Activated CD4-positive, alpha-beta T cell treated with anti-CD3 and anti-CD28 coated beads for 48 hours (primary cell): ENCODE data around the gene CTSD.

Experiments
- DNase-seq: peaks from one replicate; pipeline ENCODE4 v3.0.0-alpha.2; 2020

CTSD gene

DNA sequence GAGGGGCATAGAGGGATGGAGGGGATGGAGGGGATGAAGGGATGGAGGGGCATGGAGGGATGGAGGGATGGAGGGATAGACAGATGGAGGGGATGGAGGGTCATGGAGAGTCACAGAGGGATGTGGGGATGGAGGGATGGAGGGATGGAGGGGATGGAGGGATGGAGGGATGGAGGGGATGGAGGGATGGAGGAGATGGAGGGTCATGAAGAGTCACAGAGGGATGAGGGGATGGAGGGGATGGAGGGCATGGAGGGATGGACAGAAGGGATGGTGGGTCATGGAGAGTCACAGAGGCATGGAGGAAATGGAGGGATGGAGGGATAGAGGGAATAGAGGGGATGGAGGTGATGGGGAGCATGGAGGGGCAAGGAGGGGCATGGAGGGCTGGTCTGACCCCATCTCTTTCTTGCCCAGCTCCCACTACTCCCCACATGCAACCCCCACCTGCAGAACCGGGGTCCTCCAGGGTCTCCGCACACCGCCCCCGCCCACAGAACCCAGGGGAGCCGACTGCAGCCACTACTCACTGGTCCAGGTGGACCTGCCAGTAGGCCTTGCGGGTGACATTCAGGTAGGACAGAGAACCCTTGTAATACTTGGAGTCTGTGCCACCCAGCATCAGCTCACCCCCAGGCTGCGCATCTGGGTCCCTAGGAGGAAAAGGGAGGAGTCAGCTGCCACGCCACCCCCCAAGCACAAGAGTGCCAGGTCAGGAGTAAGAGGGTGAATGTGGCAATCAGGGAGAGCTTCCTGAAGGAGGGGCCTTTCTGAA is 9.2 kb downstream of the CTSD start:
- no peak for DNase-seq

DNA sequence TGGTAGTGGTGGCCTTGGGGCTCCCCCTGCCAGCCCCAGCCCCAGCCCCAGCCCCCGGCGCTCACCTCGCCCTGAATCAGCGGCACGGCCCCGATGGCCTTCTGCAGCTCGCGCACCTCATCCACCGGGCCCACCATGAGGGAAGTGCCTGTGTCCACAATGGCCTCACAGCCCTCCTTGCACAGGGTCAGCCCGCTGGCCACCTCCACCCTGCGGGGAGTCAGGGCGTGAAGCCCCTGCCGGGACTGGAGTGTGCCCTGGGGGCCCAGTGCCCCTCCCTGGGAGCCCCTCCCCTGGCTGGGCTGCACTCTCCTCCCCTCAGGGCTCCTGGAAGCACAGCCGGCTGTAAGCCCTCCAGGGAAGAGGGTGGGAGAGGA is 9.8 kb downstream of the CTSD start:
- DNase-seq, result no peak

DNA sequence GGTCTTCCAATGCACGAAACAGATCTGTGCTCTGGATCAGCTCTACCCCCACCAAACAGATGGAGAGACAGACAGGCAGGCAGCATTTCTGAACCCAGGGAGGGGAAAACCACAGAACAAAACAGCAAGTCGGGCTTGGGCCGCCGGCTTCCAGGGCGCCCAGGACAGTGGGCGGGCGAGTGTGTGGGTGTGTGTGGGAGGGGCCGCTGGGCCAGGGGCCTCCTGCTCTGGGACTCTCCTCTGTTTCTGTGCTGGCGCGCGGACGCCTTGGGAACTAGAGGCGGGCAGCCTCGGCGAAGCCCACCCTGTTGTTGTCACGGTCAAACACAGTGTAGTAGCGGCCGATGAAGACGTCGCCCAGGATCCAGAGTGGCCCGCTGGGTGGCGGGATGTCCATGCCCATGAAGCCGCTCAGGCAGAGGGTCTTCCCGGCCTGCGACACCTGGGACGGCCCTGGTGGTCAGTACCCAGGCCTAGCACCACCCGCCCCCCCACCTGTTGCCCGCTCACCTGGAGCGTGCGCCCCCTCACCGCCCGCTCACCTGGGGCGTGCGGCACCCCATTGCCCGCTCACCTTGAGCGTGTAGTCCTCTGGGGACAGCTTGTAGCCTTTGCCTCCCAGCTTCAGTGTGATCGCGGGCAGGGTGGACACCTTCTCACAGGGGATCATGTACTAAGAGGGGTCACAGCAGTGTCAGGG is 10.3 kb downstream of the CTSD start:
- no peak for DNase-seq

DNA sequence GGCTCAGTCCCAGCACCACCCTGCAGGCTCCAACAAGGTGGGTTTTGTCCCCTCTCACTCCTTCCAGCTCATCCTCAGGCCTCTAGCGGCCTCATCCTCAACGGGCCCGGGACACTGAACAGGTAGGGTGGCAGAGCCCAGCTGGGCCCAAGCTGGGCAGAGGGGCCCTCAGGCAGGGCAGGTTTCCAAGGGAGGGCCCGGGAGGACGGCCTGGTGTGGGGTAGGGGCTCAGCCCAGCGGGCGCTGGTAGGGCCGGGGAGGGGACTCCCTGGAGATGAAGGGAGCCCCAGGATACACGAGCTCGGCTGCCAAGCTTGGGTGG is 10.9 kb downstream of the CTSD start:
- DNase-seq, result no peak

DNA sequence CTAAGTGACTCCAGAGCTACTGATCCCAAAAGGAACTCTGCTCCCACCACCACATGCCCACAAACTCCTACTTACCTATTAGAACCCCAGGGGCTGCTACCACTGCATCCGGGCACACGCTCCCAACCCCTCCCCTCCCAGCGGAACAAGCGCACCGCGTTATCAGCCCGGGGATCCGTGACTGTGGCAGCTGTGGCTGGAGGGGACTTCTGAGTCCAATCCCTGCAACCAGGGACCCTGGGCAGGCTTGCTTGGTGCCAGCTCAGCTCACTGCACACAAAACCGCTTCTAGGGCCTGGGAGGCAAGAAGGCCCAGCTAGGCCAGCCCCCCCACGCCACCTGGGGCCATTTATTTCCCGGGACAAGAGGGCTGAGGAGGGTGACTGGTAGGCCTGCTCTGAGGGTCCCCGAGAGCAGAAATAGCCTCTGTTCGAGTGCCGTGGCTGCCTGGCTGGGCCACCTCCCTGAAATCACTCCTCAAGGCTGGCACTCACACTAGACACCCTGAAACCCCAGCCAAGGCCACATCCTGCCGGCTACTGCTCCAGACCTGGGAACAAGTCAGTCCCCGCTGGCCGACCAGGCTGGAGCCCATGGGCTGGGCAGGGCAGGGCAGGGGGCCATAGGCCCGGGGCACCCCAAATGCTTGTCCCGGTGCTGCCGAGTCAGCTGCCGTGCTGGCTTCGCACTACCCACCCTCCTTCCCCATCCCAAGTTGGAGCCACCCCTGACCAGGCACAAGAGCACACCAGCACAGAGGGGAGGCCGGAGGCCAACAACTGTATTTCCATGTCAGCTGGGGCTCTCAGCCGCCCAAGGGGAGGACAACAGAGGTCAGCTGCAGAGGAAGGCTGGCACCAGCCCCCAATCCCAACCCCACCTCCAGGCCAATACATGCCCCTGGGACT is 11.5 kb downstream of the CTSD start:
- DNase-seq, result no peak

DNA sequence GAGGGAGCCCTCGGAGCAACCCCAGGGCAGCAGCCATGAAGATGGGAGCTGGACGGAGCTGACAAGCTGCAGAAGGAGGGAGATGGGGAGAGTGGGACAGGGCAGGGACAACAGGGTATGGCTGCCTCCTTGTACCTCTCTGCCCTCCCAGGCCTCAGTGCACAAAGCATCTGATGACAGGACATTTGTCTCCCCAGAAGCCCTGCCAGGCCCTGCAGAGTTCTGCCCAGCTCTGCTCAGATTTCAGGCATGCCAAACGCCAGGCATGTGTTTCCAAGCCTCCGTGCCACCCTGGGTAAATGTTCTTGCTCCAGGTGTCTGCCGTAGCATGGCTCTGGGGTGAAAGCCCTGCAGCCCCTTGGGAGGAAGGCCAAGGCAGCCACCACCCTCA is 12.2 kb downstream of the CTSD start:
- no peak for DNase-seq

DNA sequence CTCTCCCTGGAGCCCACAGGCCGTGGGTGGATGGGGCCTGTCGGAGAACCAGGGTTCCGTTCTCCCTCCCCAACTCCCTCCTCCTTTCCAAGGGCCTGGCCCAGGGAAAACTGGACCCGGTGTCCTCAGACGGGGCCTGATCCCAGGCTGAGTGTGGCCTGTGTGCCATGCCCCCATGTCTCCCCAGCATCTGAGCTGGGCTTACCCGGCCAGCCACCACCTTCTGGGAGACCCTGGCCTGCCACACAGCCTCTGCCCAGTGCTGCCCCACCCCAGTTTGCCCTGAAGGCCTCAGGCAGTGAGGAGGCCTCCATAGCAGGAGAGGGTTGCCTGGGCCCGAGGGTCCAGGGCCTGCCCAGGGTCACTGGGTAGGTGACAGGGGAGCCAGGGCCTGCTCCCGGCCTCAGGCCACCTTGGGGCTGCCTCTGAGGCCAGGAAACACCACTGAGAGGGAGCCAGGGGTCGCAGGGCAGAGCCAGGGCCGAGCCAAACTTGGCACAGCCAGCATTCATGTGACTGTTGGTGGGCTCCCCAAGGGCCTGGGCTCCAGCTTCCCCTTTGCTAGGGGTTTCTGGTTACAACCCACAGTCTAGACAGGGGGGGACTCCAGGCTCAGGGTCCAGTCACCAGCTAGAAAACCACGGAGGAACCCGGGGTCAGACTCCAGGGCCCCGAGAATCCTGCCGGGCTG is 12.7 kb downstream of the CTSD start:
- DNase-seq, result no peak

DNA sequence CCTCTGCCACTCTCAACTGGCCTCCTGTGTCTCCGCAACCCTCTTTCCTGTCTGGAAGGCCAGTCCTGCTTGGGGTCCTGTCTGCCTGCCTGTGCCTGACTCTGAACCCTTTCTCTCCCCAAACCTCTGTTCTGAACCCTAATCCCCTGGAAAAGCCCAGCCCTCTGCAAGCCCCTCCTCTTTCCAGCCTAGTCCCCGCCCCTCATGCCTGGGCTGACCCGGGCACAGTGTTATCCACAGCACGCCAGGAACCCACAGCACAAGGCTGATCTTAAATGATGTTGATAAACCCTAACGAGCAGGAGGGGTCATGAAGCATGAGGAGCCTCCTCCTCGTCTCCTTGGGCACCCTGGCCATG is 13.3 kb downstream of the CTSD start, which contains the start of gene IFITM10:
Gene IFITM10 (minus strand): TSS at position 115 of the 359 bp plus-strand sequence. CDS start 153 bp downstream, outside the sequence.
- no peak for DNase-seq

DNA sequence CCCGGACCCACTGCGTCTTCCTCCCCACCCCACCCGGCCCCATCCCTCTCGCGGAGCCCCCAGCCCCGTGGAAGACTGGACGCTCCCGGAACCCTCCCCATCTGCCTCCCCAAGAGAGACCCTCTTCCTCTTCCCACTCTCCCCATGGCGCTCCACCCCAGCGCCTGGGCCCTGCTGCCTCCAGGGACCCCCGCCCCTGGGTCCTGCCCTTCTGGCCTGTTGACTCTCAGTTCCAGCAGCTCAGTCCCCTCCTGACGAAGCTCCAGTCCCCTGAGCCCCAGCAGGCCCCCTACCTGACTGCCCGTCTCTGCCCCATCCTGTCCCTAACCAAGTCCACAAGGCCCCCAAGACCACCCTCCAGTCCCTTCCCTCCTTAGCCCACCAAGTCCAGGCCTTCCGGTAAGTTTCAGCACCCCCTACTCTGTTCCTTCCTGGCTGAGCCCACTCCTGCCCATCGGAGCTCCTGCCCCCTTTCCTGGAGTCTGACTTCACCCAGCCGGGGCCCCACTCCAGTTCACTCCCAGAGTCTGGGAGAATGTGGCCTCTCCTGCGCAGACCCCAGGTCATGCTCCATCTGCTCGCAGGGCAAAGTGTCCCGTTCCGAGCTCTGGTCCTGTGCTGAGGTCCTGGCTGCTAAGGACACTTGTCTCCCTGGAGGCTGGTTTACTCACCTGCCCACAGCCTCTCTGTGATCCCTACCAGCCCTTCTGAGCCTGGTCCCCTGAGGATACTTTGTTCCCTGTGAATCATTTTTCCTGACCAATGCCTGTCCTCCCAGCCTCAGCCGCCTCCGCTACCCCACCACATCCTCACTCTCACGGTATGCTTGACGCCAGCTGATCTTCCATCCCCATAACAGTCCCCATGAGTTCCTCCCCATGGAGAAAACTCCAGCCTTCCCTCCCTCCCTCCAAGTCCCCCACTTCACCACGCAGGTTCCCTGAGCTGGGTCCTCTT is 14.1 kb downstream of the CTSD start:
- no peak for DNase-seq

DNA sequence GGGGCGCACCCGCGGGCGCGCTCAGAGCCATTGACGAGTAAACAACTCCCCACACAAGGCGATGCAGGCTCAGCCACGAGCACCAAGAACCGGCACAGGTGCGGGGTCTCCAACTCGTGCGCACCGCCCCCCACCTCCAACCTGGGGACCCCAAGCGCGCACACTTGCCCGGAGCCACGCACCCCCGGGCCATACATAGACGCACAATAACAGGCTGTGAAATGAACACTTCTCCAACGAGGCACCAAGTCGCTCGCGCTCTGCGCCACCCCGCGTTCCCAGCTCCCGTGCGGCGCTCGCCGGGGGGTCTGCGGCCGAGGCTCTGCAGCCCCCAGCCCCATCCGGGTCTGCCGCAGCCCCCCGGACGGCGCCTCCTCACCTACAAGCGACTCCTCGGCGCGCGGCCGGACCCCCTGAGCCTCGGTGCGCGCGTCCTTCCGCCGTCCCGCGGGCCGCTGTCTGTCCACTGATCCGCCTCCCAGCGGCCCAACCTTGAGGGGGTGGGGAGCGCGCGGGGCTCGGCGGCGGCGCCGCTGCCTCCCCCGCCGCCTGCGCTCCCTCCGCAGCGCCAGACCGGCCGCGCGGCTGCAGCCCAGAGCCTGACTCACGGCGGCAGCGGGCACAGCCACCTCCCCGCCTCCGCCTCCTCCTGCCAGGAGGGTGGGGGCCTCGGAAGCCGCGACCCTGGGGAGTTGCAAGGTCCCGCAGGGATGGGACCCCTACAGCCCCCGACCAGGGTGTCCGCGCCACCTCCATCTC is 14.9 kb downstream of the CTSD start:
- no peak for DNase-seq

DNA sequence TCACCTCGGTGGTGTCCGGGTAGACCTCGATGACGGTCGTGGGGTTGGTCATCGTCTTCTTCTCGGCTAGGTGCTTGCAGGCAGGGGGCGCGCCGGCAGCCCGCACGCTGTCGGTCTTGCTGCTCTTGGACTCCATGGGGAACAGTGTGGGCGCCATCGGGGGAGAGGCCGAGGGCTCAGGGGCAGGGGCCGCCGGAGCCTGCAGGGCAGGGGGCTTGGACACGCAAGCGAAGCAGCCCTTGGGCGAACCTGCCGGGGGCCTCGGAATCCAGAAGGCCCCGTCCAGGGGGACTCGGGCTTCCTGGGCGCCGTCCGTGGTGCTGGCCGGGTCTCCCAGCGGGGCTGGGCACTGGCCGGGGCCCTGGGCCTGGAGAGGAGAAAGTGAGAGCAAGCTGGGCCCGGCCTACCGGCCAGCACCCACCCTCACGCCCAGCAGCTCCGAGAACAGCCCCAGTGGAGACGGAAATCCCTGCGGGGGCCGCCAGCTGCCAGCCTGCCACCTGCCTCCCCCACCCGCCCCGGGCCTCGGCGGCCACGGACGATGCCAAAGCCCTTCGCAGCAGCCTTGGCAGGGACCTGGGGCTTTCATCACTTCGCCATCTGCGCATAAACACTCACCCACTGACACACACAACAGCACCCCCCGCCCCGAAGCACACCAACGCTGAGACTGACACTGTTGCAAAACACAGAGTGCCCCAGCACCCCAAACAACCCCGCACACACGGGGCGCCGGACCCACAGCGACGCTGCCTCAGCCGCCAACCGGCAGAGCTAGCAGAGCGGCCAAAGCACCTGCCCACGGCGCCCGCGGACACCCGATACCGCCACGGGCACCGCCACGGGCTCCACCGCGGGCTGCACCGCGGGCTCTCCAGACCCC is 15.7 kb downstream of the CTSD start:
- DNase-seq, result no peak

DNA sequence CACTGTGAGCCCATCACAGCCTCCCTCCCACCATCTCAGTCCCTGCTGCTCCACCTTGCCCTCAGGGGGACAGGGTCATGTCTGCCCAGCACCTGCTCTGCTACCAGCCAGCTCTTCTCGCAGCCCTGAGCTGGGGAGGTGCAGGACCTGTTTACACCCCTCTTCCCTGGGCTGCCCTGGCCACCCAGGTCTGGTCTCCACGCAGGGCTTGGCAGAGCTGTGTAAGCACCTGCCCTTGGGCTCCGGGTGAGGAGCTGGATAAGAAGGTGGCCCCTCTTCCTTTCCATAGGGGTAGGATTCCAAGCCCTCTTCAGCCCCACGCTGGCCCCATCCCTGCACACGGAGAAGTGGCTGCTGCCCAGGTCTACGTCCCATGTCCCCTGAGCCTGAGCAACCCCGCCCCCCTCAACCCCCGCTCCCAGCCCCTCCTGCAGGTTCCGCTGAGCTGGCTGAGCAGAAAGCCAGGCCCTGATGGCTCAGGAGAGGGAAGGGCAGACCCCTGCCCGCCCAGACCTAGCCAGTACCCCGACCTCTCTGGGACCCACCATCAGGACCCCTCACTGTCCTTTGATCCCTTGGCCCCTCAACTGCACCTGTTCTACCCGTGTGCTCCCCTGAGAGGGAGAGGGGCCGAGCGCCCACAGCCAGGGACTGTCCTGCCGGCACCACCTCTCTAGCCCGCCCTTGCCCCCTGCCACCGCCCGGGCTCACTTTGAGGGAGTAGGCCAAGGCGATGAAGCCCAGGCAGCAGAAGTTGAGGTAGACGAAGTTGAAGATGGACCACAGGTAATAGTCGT is 16.6 kb downstream of the CTSD start:
- DNase-seq, result no peak

DNA sequence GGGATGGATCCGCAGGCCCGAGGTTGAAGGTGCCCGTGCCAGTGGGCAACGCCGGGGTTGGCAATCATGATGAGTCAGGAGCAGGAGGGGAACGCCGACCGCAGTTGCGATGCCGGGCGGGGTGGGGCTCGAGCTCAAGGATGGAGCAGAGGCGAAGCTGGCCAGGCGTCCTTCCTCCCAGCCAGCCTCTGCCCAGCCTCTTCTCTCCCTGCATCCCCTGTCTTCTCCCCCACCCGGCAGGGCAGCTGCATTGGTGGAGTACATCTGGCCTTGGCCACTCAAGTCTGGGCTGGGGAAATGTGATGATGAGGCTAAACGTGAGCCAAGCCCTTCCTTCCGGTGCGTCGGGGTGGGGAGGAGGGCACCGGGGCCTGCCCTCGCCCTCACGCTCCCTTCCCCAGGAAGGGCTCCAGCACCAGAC is 17.2 kb downstream of the CTSD start:
- no peak for DNase-seq

DNA sequence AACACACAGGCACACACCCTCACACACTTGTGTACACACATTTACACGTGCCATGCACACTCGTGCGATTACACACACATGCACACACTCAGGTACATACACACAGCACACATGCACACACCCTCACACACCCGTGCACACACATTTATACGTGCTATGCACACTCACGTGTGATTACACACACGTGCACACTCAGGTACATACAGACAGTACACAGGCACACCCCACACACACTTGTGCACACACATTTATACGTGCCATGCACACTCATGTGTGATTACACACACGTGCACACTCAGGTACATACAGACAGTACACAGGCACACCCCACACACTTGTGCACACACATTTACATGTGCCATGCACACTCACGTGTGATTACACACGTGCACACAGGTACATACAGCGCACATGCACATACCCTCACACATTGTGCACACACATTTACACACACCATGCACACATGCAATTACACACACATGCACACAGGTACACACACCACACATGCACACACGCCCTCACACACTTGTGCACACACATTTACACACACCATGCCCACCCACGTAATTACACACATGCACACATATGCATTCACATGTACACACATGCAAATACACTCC is 17.9 kb downstream of the CTSD start:
- DNase-seq, result no peak

DNA sequence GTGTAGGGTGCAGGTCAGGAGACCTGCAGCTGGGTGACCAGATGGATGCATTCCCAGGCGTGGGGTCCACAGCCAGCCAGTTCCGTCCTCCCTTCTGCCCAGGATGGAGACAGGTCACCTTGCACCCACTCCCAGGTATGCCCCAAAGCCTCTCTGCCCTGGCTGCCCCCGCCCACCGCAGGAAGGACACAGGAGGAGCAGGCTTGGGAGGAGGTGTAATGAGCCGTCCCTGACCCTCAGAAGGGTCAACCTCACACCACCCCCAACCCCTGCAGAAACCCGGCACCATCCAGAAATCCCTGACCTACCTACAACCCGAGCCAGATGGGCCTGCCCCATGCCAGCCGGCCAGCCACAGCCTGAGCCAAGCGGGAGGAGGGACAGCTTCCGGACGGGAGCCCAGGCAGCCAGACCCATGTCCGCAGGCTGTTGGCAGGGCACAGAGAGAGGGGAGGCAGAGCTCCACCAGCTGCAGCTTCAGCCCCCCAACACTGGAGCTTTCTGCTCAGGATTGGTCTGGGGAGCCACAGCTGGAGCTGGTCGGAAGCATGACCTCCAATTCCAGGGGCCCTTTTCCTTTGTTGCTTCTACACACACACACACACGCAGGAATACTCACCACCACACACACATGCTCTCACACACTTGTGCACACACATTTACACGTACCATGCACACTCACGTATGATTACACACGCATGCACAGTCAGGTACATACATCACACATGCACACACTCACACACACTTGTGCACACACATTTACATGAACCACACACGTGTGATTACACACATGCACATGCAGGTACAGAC is 18.6 kb downstream of the CTSD start:
- no peak for DNase-seq

DNA sequence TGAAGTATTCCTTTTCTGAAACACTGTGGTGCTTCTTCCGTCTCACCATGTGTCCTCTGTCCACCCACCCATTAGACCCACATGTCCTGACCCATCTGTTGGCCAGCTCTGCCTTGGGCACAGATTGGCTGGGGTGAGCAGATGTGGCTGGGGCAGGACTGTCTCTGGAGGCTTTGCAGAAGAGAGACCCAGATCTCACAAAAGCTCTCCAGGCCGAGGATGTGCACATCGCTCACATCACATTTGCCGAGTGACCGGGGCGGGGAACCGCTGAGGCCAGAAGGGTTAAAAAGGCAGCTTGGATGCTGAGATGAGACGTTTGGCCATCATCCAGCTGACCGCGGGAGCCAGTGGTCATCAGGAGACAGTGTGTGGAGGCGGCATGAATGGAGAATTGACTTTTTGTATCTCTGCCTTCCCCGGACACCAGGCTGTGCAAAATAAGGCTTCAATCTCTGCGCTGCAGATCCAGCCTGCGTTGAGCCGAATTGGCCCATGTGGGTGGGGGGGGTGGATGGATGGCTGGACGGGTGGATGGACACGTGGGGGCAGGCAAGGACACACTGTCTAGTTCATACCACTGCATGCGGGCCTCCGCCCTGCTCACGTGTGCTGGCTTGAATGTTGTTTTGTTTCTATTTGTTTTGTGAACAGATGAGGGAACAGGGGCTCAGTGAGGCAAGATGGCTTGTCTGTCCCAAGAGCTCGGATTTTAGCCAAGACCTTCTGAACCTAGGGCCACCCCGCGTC is 19.4 kb downstream of the CTSD start:
- DNase-seq, result no peak

DNA sequence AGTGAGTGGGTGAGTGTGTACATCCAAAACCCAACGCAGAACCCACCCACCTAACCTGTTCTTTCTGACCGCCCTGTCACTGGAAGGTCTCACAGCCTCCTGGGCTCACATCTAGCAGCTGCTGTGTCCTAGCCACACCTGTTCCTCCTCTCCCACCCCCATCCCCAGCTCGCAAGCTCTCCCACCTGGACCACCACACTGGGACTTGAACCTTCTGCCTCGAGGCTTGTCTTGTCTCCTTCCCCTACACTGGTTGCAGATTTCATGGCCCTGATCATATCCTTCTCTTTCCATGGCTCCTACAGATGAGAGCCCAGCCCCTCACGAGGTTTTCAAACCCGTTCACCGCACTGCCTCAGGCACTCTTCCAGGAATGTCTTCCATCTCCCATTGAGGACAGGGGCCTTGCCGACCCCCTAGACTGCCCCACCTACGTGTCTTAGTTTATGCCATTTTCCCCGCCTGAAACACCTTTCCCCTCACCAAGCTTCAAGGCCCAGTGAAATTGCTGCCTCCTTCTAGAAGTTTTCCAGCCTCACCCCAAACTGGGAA is 20.1 kb downstream of the CTSD start:
- DNase-seq, result no peak
